ENCODE results near the gene RPS18. TPM values are rescaled to one million over a fixed set of nuclear protein-coding genes. Genes with fewer than 3 reads are reported as not detected.
A peak's percentile ranks its signal among the peaks of the same experiment; 100 is the strongest.

The RPS18 gene
- polyA plus RNA-seq, 3 donors: 3,971 to 5,636 (median 5,545) TPM

- no peak overlapping the region for H3K27ac ChIP-seq (ENCODE audit: low read depth, low read length)
- WGBS, 3 donors: 87 to 90% (median 90%) methylated on average over 14 to 16 of the region's 16 CpGs
These were observed 32.3 kb downstream of the RPS18 start for GRCh38 chr6:33304216-33304615.

GRCh38 chr6:33305052-33305451 lies 33.2 kb downstream of the RPS18 start:
- no peak overlapping the region for H3K27ac ChIP-seq (ENCODE audit: low read depth, low read length)
- 63 to 89% (median 86%) methylated on average over 8 of the region's 8 CpGs for WGBS, 3 donors

GRCh38 chr6:33306356-33306755 lies 34.5 kb downstream of the RPS18 start:
- H3K27ac ChIP-seq (ENCODE audit: low read depth, low read length): no peak overlapping the region
- WGBS, 3 donors: 86 to 90% (median 86%) methylated on average over 4 of the region's 4 CpGs

GRCh38 chr6:33312361-33313104 lies 40.7 kb downstream of the RPS18 start:
- no peak overlapping the region for H3K27ac ChIP-seq (ENCODE audit: low read depth, low read length)
- 2 to 9% (median 8%) methylated on average over 27 to 29 of the region's 29 CpGs for whole genome bisulfite sequencing, 3 donors

- 0 to 1% (median 1%) methylated on average over 33 of the region's 33 CpGs for WGBS, 3 donors
- peak overlapping the region; percentile 85 for H3K27ac ChIP-seq (ENCODE audit: low read depth, low read length)
These were observed 41.3 kb downstream of the RPS18 start for GRCh38 chr6:33313105-33313708.

GRCh38 chr6:33313709-33314514 lies 42.0 kb downstream of the RPS18 start, which contains the start of gene TAPBP:
Gene TAPBP, minus strand, starts transcription at chr6:33314078. Its CDS starts 37 bp downstream, at chr6:33314041.
- 0 to 1% (median 0%) methylated on average over 46 to 47 of the region's 47 CpGs for WGBS, 3 donors

GRCh38 chr6:33314515-33314942 lies 42.7 kb downstream of the RPS18 start:
- 1 to 5% (median 1%) methylated on average over 10 of the region's 10 CpGs for WGBS, 3 donors
- peak overlapping the region; percentile 25 for H3K27ac ChIP-seq (ENCODE audit: low read depth, low read length)

More at GRCh38 chr6:33313709-33314514, 42.0 kb downstream of the RPS18 start, which contains the start of gene TAPBP:
- peak within 1 kb of the TSS; percentile 85 for H3K27ac ChIP-seq (ENCODE audit: low read depth, low read length)

GRCh38 chr6:33314943-33315792 lies 43.3 kb downstream of the RPS18 start:
- WGBS, 3 donors: 42 to 44% (median 42%) methylated on average over 47 of the region's 47 CpGs
- H3K27ac ChIP-seq (ENCODE audit: low read depth, low read length): peak overlapping the region; percentile 25

GRCh38 chr6:33315793-33316602 lies 44.1 kb downstream of the RPS18 start:
- WGBS, 3 donors: 89 to 91% (median 90%) methylated on average over 17 of the region's 17 CpGs
- no peak overlapping the region for H3K27ac ChIP-seq (ENCODE audit: low read depth, low read length)

- WGBS, 3 donors: 64 to 77% (median 73%) methylated on average over 19 of the region's 19 CpGs
- no peak overlapping the region for H3K27ac ChIP-seq (ENCODE audit: low read depth, low read length)
These were observed 44.9 kb downstream of the RPS18 start for GRCh38 chr6:33316603-33317418.

GRCh38 chr6:33317419-33317668 lies 45.5 kb downstream of the RPS18 start:
- 0% methylated on average over 15 to 26 of the region's 27 CpGs for WGBS, 3 donors
- H3K27ac ChIP-seq (ENCODE audit: low read depth, low read length): no peak overlapping the region

- 1 to 2% (median 2%) methylated on average over 43 to 44 of the region's 44 CpGs for WGBS, 3 donors
- no peak within 1 kb of the TSS for H3K27ac ChIP-seq (ENCODE audit: low read depth, low read length)
These were observed 46.0 kb downstream of the RPS18 start, which contains the start of gene ZBTB22 for GRCh38 chr6:33317669-33318425. Gene ZBTB22, minus strand, starts transcription at chr6:33317744. Its CDS starts 828 bp downstream, at chr6:33316916.

- no peak overlapping the region for H3K27ac ChIP-seq (ENCODE audit: low read depth, low read length)
- 69 to 74% (median 70%) methylated on average over 8 of the region's 8 CpGs for WGBS, 3 donors
These were observed 46.7 kb downstream of the RPS18 start for GRCh38 chr6:33318426-33319073.

- no peak overlapping the region for H3K27ac ChIP-seq (ENCODE audit: low read depth, low read length)
These were observed 48.1 kb downstream of the RPS18 start for GRCh38 chr6:33319939-33320314.

GRCh38 chr6:33320315-33321181 lies 48.7 kb downstream of the RPS18 start:
- no peak overlapping the region for H3K27ac ChIP-seq (ENCODE audit: low read depth, low read length)
- 72 to 75% (median 72%) methylated on average over 32 of the region's 32 CpGs for WGBS, 3 donors

More at GRCh38 chr6:33319939-33320314, 48.1 kb downstream of the RPS18 start:
- WGBS, 3 donors: 84 to 85% (median 85%) methylated on average over 3 of the region's 3 CpGs

All from adipose tissue (tissue), 3 donors.